AG09319 (cell line): ENCODE results near the gene PTPRC.

ENCODE experiments used
- DNase-seq: peaks from one replicate; pipeline ENCODE4 v3.0.0-alpha.2; 2010; ENCODE audit warnings: low read depth; ENCODE audit errors: extremely low read depth
- CTCF ChIP-seq: IDR thresholded peaks from 2 replicates; pipeline ENCODE4 v1.5.1; 2011; ENCODE audit warnings: low read depth, mild to moderate bottlenecking, inconsistent platforms, low read length, moderate library complexity

PTPRC gene

DNA sequence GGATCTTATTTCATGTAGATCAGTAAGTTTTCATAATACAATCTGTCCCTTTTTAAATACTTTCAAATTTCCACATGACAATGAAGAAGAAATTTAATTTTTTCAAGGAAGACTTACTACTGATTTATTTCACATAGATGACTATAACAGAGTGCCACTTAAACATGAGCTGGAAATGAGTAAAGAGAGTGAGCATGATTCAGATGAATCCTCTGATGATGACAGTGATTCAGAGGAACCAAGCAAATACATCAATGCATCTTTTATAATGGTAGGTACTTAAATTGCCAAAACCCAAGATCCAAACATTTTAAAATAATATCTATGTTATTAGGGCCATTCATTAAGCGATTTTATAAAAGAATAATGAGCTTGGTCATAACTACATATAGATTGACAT is 110.4 kb downstream of the PTPRC start:
- DNase-seq, result no peak
- TF ChIP-seq CTCF, result no peak

DNA sequence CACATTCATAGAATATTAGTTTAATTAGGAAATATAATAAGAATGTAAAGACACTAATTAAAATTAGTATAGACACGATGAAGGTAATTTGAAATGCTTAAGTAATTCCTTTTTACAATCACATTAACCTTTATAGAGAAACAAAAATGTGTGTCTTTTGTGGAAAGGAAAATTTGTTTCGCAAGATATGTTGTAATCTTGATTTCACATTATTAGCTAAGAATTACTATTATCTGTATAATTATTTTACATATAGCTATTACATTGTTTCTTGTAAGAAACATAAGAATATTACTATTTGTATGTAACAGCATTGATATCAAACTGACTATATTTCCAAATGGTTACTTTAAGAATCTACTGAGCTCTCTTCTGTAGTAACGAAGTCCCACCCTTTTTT is 111.2 kb downstream of the PTPRC start:
- DNase-seq, result no peak
- TF ChIP-seq CTCF, result no peak

DNA sequence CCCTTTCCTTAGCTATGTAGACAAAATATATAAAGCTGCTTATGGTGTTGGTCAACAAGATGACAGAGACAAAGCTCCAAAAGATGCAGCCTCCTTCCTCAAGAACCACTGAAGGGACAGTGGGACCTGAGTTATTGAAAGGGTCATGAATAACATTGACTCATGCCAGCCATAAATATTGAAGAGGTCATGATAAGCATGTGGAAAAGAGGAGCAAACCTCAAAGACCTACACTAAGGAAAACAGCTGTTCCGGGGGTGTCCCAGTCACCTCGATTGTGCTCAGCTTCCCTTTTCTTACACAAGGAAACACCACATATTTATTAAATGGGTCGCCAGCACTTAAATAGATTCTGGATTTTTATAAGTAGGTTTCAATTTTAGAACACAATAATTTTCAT is 112.9 kb downstream of the PTPRC start:
- DNase-seq, result no peak

DNA sequence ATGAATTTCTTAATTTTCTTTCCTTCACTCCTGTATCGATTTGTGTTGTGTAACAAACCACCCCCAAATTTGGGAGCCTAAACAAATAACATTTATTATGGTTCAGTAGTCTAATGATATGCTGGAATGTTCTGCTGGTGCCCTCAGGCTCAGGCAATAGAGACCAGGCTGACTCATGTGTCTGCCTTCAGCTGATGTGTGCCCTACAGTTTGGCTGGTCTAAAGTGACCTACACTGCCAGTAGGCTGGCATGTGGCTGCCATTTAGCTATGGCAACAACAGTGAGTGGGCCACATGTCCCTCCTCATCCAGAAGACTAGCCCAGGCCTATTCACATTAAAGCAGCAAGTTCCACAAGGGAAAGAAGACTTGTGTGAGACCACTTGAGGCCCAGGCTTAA is 115.8 kb downstream of the PTPRC start:
- DNase-seq, result no peak
- no peak for TF ChIP-seq CTCF

More for the DNA sequence above, 112.9 kb downstream of the PTPRC start:
- no peak for TF ChIP-seq CTCF

DNA sequence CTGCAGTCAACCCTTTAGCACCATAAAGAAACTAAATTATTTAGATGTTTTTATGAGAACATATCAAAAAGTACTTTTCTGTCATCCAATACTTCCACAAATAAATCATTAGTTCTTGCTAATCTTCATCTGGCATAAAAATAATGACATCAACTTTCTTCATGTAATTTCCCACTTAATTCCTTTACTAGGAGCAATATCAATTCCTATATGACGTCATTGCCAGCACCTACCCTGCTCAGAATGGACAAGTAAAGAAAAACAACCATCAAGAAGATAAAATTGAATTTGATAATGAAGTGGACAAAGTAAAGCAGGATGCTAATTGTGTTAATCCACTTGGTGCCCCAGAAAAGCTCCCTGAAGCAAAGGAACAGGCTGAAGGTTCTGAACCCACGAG is 116.9 kb downstream of the PTPRC start:
- no peak for DNase-seq
- no peak for TF ChIP-seq CTCF

- no peak for DNase-seq
- peak; percentile 12 for TF ChIP-seq CTCF
Observed at GRCh38 chr1:198756470-198756869, 117.6 kb downstream of the PTPRC start.

- no peak for TF ChIP-seq CTCF
- no peak for DNase-seq
Observed at GRCh38 chr1:198761859-198762616, 123.2 kb downstream of the PTPRC start.
